ENCODE measurements around the gene ITGA5.

The ITGA5 gene

GRCh38 chr12:54442099-54442498 is 23.0 kb upstream of the ITGA5 start:
- Histone ChIP-seq H3K27ac (ENCODE audit: low read depth, low read length) (no peak overlapping the region), H3K4me3 (ENCODE audit: low read length) (no peak overlapping the region), H3K4me1 (ENCODE audit: control insufficient read depth, low read length) (no peaks in the 10 kb centered on the region), H3F3A (ENCODE audit: control insufficient read depth, insufficient read depth) (no peaks in the 10 kb centered on the region), H3K9me2 (replicated peaks; ENCODE audit: control insufficient read depth, low read length) (no peaks in the 10 kb centered on the region), H3K36me3 (ENCODE audit: control insufficient read depth, low read length) (no peaks in the 10 kb centered on the region), H3K9me3 (ENCODE audit: control insufficient read depth, insufficient read depth, low read length) (no peaks in the 10 kb centered on the region), H3K79me2 (ENCODE audit: control insufficient read depth, low read length) (no peaks in the 10 kb centered on the region), H3K4me2 (ENCODE audit: low read length) (no peak overlapping the region), H4K20me1 (ENCODE audit: control insufficient read depth, insufficient read depth, low read depth, low read length) (no peaks in the 10 kb centered on the region), H3K27me3 (ENCODE audit: control insufficient read depth, low read length) (peaks cover 19% of the 10 kb centered on the region)
- TF ChIP-seq CTCF (IDR thresholded peaks at IDR 0.05; ENCODE audit: low read depth, low read length, poor library complexity, severe bottlenecking) (no peak), EZH2phosphoT487 (IDR thresholded peaks at IDR 0.05; ENCODE audit: borderline replicate concordance, low read length) (no peak)

GRCh38 chr12:54439521-54440255 is 20.6 kb upstream of the ITGA5 start:
- Histone ChIP-seq H3K4me1 (ENCODE audit: control insufficient read depth, low read length) (no peaks in the 10 kb centered on the region), H3K9me3 (ENCODE audit: control insufficient read depth, insufficient read depth, low read length) (no peaks in the 10 kb centered on the region)

GRCh38 chr12:54439096-54439495 is 20.0 kb upstream of the ITGA5 start:
- Histone ChIP-seq H3K4me3 (ENCODE audit: low read length) (no peak overlapping the region), H4K20me1 (ENCODE audit: control insufficient read depth, insufficient read depth, low read depth, low read length) (no peaks in the 10 kb centered on the region), H3K36me3 (ENCODE audit: control insufficient read depth, low read length) (no peaks in the 10 kb centered on the region), H3K27me3 (ENCODE audit: control insufficient read depth, low read length) (peaks cover 21% of the 10 kb centered on the region), H3K79me2 (ENCODE audit: control insufficient read depth, low read length) (no peaks in the 10 kb centered on the region), H3K27ac (ENCODE audit: low read depth, low read length) (no peak overlapping the region), H3F3A (ENCODE audit: control insufficient read depth, insufficient read depth) (no peaks in the 10 kb centered on the region), H3K4me2 (ENCODE audit: low read length) (no peak overlapping the region), H3K9me2 (replicated peaks; ENCODE audit: control insufficient read depth, low read length) (no peaks in the 10 kb centered on the region), H3K9me3 (ENCODE audit: control insufficient read depth, insufficient read depth, low read length) (no peaks in the 10 kb centered on the region), H3K4me1 (ENCODE audit: control insufficient read depth, low read length) (no peaks in the 10 kb centered on the region)
- no peak for TF ChIP-seq EZH2phosphoT487 (IDR thresholded peaks at IDR 0.05; ENCODE audit: borderline replicate concordance, low read length)
- TF ChIP-seq CTCF (IDR thresholded peaks at IDR 0.05; ENCODE audit: low read depth, low read length, poor library complexity, severe bottlenecking): no peak

More at GRCh38 chr12:54439521-54440255, 20.6 kb upstream of the ITGA5 start:
- TF ChIP-seq EZH2phosphoT487 (IDR thresholded peaks at IDR 0.05; ENCODE audit: borderline replicate concordance, low read length): no peak
- peak; percentile 71 for TF ChIP-seq CTCF (IDR thresholded peaks at IDR 0.05; ENCODE audit: low read depth, low read length, poor library complexity, severe bottlenecking)
- Histone ChIP-seq H3K9me2 (replicated peaks; ENCODE audit: control insufficient read depth, low read length) (no peaks in the 10 kb centered on the region), H3F3A (ENCODE audit: control insufficient read depth, insufficient read depth) (no peaks in the 10 kb centered on the region), H3K36me3 (ENCODE audit: control insufficient read depth, low read length) (no peaks in the 10 kb centered on the region), H3K27me3 (ENCODE audit: control insufficient read depth, low read length) (peaks cover 24% of the 10 kb centered on the region), H3K27ac (ENCODE audit: low read depth, low read length) (no peak overlapping the region), H3K4me3 (ENCODE audit: low read length) (no peak overlapping the region), H4K20me1 (ENCODE audit: control insufficient read depth, insufficient read depth, low read depth, low read length) (no peaks in the 10 kb centered on the region), H3K4me2 (ENCODE audit: low read length) (no peak overlapping the region), H3K79me2 (ENCODE audit: control insufficient read depth, low read length) (no peaks in the 10 kb centered on the region)
